Common myeloid progenitor, CD34-positive (primary cell): Measurements from ENCODE around the gene FBXO9.
"Not testable (repeated sequence)": the region's sequence is repeated elsewhere in the genome, so short reads cannot be mapped to it uniquely, and the experiment has no call there.

Experiments used
- CTCF ChIA-PET: fragments of 350-600 bp; sonication (Branson Sonifier 250); formaldehyde crosslinking; loops from one replicate; lab custom pipeline; 2021; ENCODE audit warnings: antibody characterized with exemption; lab: Charles Lee
- POLR2A ChIA-PET: fragments of 350-600 bp; sonication (Branson Sonifier 250); formaldehyde crosslinking; loops from one replicate; lab custom pipeline; 2021; ENCODE audit warnings: antibody characterized with exemption; lab: Charles Lee
- DNase-seq, 3 donors: peaks; one replicate each; pipeline versions ENCODE4 v3.0.0 to v3.0.0-alpha.2; 2013
- H3K27ac ChIP-seq, 2 experiments: 1 replicate in 1 of 2; 2 replicates in 1 of 2; pipeline ENCODE4 v1.7.0; 2013; ENCODE audit warnings: inconsistent platforms in 2 of 2, low read length in 2 of 2, mild to moderate bottlenecking in 2 of 2, low read depth in 1 of 2, moderate library complexity in 1 of 2; ENCODE audit not compliant: severe bottlenecking in 2 of 2, insufficient read depth in 1 of 2, poor library complexity in 1 of 2
- H3K27me3 ChIP-seq, 5 experiments: replicated peaks in 2 of 5; 1 replicate in 3 of 5; 2 replicates in 2 of 5; pipeline versions ENCODE4 v1.6.1 to v1.7.0; 2013; ENCODE audit warnings: low read length in 4 of 5, mild to moderate bottlenecking in 2 of 5, moderate library complexity in 2 of 5, inconsistent platforms in 1 of 5; ENCODE audit not compliant: insufficient read depth in 5 of 5, control insufficient read depth in 4 of 5
- H3K36me3 ChIP-seq, 4 experiments: 1 replicate in 2 of 4; 2 replicates in 2 of 4; pipeline versions ENCODE4 v1.6.1 to v1.7.0; 2013; ENCODE audit warnings: low read length in 3 of 4, control low read depth in 1 of 4, mild to moderate bottlenecking in 1 of 4; ENCODE audit not compliant: control insufficient read depth in 4 of 4, insufficient read depth in 4 of 4
- H3K4me1 ChIP-seq, 4 experiments: 1 replicate in 3 of 4; 2 replicates in 1 of 4; pipeline versions ENCODE4 v1.6.1 to v1.7.1; 2013; ENCODE audit warnings: low read length in 3 of 4, mild to moderate bottlenecking in 3 of 4, control low read depth in 1 of 4, inconsistent platforms in 1 of 4, moderate library complexity in 1 of 4; ENCODE audit not compliant: control insufficient read depth in 4 of 4, insufficient read depth in 4 of 4; ENCODE audit errors: control extremely low read depth in 1 of 4
- H3K4me3 ChIP-seq, 7 experiments: 1 replicate in 4 of 7; 2 replicates in 3 of 7; pipeline versions ENCODE4 v1.5.1 to v1.7.0; 2013; ENCODE audit warnings: mild to moderate bottlenecking in 7 of 7, low read length in 6 of 7, moderate library complexity in 6 of 7, inconsistent platforms in 2 of 7, low read depth in 2 of 7, control low read depth in 1 of 7; ENCODE audit not compliant: insufficient read depth in 4 of 7, control insufficient read depth in 1 of 7; ENCODE audit errors: extremely low read depth in 1 of 7
- H3K9me3 ChIP-seq, 5 experiments: 1 replicate in 4 of 5; 2 replicates in 1 of 5; pipeline versions ENCODE4 v1.6.1 to v1.7.1; 2013; ENCODE audit warnings: low read length in 4 of 5, mild to moderate bottlenecking in 2 of 5, inconsistent platforms in 1 of 5, low read depth in 1 of 5, moderate library complexity in 1 of 5; ENCODE audit not compliant: control insufficient read depth in 4 of 5, insufficient read depth in 2 of 5; ENCODE audit errors: control extremely low read depth in 1 of 5
- WGBS: methylation state at CpG from one replicate; pipeline ENCODE4 v1.1.5; 2013; ENCODE audit not compliant: insufficient coverage; 5-methylcytosine and 5-hydroxymethylcytosine counted together

Gene FBXO9

DNA sequence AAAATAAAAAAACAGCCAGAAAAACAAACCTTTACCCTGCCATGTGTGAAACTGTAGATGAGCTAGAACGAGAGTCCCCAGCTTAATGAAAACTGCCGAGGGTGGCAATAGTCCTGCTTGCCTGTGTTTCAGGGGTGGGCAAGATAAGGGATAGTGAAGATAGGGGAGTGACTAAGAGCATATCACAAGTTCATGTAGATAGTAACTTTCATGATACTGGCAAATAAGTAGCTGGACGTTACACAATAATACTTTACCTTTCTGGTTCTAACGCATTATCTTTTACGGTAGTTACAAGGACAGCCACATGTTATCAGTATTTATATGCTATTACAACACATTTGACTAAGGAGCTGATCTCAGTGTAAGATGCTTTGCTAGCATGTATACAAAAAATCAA, 9.3 kb upstream of the FBXO9 start:
- H3K4me1 ChIP-seq = peaks cover 4 to 15% (median 6%) of the 10 kb centered on the region in 4 experiments
- H3K27me3 ChIP-seq = peaks cover 0 to 39% (median 7%) of the 10 kb centered on the region in 5 experiments
- CTCF ChIA-PET = interaction anchor here (0.8 to 2.0 kb wide), 7 partner anchors 10 to 716 kb away, joined by 3 to 6 read pairs (median 3); partner anchors contain the start of genes FBXO9 and GSTA4
- H3K4me3 ChIP-seq = no peak overlapping the region
- DNase-seq = no peak
- POLR2A ChIA-PET = no interaction called here
- 83% methylated on average over 3 of the region's 5 CpGs for WGBS
- peaks cover 0 to 14% (median 8%) of the 10 kb centered on the region in 4 experiments for H3K36me3 ChIP-seq
- H3K9me3 ChIP-seq = peaks cover 0 to 3% (median 0%) of the 10 kb centered on the region in 5 experiments
- no peak overlapping the region for H3K27ac ChIP-seq

DNA sequence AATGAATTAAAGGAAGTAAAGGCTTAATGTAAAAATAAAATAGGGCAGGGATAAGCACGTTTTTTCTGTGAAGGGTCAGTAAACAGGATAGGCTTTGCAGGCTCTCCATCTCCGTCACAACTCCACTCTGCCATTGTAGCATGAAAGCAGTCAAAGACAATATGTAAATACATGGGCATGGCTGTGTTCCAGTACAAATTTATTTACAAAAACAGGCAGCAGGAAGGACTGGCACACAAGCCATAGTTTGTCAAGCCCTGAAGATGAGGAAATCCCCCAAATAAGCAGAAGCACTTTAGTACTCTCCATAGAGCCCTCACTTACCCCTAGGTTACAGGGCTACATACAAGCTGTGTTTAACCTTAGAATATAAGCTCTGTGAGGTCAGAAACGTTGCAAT, 8.9 kb upstream of the FBXO9 start:
- Histone ChIP-seq H3K36me3 (peaks cover 0 to 12% (median 8%) of the 10 kb centered on the region in 4 experiments), H3K27ac (no peak overlapping the region), H3K9me3 (peaks cover 0 to 2% (median 0%) of the 10 kb centered on the region in 5 experiments), H3K4me1 (peaks cover 8 to 16% (median 9%) of the 10 kb centered on the region in 4 experiments), H3K4me3 (no peak overlapping the region), H3K27me3 (peaks cover 0 to 35% (median 7%) of the 10 kb centered on the region in 5 experiments)
- ChIA-PET POLR2A (no interaction called here), CTCF (interaction anchor here (0.7 to 2.0 kb wide), 7 partner anchors 9 to 716 kb away, joined by 3 to 6 read pairs (median 3); partner anchors contain the start of gene FBXO9)
- 100% methylated on average over 2 of the region's 3 CpGs for WGBS
- DNase-seq = peak in 2 of 3 donors; percentile 35 to 37

DNA sequence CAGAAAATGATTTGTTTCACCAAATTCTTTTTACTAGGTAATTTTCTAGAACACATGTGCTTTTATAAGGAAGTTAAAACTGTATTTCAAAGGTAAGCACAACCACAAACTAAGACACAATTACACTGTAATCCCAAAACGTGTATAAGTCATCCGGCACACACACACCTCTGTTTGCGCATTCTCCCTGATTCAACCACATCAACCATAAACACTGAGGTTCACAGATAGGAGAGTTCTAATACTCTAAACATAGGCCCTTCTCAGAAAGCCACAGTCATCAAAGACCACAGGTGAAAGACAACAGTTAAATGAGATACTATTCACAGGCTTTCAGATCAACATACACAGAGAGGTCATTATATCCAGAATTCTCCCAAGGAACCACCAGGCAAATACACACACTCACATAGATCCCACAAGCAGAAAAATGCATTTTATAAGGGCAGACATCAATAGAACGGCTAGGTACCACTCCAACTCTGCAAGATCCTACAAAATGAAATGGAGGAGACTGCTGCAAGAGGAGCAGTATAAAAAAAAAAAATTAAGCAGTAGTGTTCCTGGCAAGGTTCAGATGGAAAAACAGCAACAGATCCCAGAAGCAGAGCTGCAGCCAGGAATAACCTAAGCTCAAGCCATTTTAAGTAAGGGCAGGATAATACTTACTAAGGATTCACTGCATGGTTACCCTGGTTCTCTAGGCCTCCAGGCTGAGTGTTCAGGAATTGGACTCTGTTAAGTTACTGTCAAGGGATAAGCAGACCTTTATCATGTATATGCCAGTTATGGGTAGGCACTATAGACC, 6.6 kb upstream of the FBXO9 start:
- H3K9me3 ChIP-seq = no peaks in the 10 kb centered on the region
- 92% methylated on average over 3 of the region's 4 CpGs for WGBS
- no peak overlapping the region for H3K4me3 ChIP-seq
- no peak overlapping the region for H3K27ac ChIP-seq
- ChIA-PET POLR2A (no interaction called here), CTCF (interaction anchor here (1.1 kb wide), 1 partner anchor 44 kb away, joined by 3 read pairs; no protein-coding TSS in a partner anchor)
- DNase-seq = no peak
- H3K27me3 ChIP-seq = peaks cover 0 to 27% (median 3%) of the 10 kb centered on the region in 5 experiments
- peaks cover 8 to 21% (median 11%) of the 10 kb centered on the region in 4 experiments for H3K4me1 ChIP-seq
- H3K36me3 ChIP-seq = peaks cover 0 to 11% (median 4%) of the 10 kb centered on the region in 4 experiments

DNA sequence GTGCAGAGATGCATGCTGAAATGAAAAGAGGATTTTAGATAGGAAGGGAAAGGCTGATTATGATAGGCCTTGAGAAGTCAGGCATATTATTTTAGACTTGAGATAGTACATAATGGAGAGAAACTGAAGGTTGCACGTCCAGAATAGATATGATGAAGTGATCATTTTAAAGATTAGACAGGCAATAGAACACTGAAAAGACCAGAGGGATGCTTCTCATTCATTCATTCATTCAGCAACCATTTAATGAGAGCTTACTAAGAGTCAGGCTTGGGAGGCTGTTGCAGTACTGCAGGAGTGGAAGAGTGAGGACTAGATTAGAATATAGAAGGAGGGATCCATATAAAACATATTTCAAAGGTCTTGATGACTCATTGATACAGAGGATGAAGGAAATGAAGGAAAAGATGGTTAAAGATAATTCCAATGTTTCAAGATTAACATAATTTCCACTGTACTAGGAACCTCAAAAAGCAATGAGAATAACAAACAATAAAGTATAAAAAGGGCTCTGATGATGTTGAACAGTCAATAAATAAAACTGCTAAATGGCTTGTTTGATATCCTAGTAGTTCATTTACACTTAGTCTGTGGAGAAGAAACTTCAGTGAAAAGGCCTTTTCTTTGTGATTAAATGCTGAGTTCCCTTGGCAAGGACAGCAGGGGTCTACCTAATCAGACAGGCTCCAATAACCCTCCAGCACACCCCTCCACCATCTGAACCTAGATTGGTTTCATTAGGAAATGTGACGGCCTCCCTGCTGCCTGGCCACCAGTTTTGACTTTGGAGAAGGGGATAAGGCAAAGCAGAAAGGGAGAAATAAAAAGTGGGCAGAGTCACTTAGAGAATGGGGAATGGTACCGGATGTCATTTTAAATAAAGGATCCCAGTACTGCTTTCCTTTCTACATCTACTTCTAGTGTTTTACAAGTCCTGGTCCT, 5.3 kb upstream of the FBXO9 start:
- WGBS = 86% methylated on average over 1 of the region's 3 CpGs
- POLR2A ChIA-PET = no interaction called here
- no peak for DNase-seq
- no peak overlapping the region for H3K27ac ChIP-seq
- CTCF ChIA-PET = interaction anchor here (1.1 kb wide), 1 partner anchor 45 kb away, joined by 3 read pairs; no protein-coding TSS in a partner anchor
- H3K9me3 ChIP-seq = no peaks in the 10 kb centered on the region
- H3K36me3 ChIP-seq = peaks cover 0 to 2% (median 0%) of the 10 kb centered on the region in 4 experiments
- peaks cover 0 to 14% (median 3%) of the 10 kb centered on the region in 5 experiments for H3K27me3 ChIP-seq
- peaks cover 8 to 26% (median 15%) of the 10 kb centered on the region in 4 experiments for H3K4me1 ChIP-seq
- H3K4me3 ChIP-seq = peak overlapping the region in 3 of 7 experiments; percentile 90 to 92 (median 92)

DNA sequence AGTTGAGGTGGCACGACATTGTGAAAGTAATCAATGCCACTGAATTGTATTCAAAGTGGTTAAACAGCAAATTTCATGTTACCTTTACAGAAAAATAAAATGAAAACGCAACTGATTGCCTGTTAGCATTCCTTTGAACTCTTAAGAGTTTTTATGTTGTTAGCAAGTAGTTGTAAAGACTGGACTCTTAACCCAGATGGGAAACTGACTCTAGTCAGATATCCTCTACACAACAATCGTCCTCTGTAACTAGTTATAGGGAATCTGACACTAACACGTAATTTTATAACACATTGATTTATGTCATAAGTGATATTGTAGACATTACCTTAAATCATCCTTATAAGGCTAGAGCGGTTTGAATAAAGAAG, 3.0 kb upstream of the FBXO9 start:
- peaks cover 17 to 36% (median 25%) of the 10 kb centered on the region in 4 experiments for H3K4me1 ChIP-seq
- DNase-seq = no peak
- no peaks in the 10 kb centered on the region for H3K9me3 ChIP-seq
- POLR2A ChIA-PET = no interaction called here
- H3K36me3 ChIP-seq = peaks cover 0 to 2% (median 0%) of the 10 kb centered on the region in 4 experiments
- H3K27ac ChIP-seq = no peak overlapping the region
- CTCF ChIA-PET = interaction anchor here (1.0 to 1.5 kb wide), 3 partner anchors 13 to 179 kb away, joined by 3 to 4 read pairs (median 4); no protein-coding TSS in a partner anchor
- peaks cover 0 to 5% (median 0%) of the 10 kb centered on the region in 5 experiments for H3K27me3 ChIP-seq
- peak overlapping the region in 6 of 7 experiments; percentile 82 to 93 (median 92) for H3K4me3 ChIP-seq
- WGBS = no CpG with 5 or more reads among the region's 5 CpGs

DNA sequence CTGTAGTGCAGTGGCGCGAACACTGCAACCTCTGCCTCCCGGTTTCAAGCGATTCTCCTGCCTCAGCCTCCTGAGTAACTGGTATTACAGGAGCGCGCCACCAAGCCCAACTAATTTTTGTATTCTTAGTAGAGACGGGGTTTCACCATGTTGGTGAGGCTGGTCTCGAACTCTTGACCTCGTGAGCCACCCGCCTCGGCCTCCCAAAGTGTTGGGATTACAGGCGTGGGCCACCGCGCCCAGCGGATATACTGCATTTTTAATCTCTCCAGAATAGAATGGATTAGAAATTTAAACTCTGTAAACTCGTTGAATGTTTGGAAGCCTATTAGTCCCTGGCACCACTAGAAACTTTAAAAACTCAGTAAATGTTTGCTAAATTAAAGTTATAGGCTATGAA, 949 bp upstream of the FBXO9 start:
- Histone ChIP-seq H3K4me3 (peak overlapping the region in 4 of 7 experiments; percentile 85 to 100 (median 92)), H3K4me1 (peaks cover 23 to 36% (median 30%) of the 10 kb centered on the region in 4 experiments)
- POLR2A ChIA-PET, H3K27ac ChIP-seq, H3K27me3 ChIP-seq, H3K9me3 ChIP-seq, DNase-seq, H3K36me3 ChIP-seq: not testable (repeated sequence)
- CTCF ChIA-PET = interaction anchor here (1.1 kb wide), 1 partner anchor 15 kb away, joined by 4 read pairs; no protein-coding TSS in a partner anchor
- WGBS = 73% methylated on average over 16 of the region's 16 CpGs
